NOMO-1 (cell line): ENCODE data around the gene ELMOD3.
A peak's percentile ranks its signal among the peaks of the same experiment; 100 is the strongest.
"Not testable (repeated sequence)": the region's sequence is repeated elsewhere in the genome, so short reads cannot be mapped to it uniquely, and the experiment has no call there.

Experiments
- DNase-seq, 2 experiments: peaks; one replicate each; lab custom pipeline; 2025; ENCODE audit not compliant: unreplicated experiment in 2 of 2; lab: John Stamatoyannopoulos, UW

The ELMOD3 gene

DNA sequence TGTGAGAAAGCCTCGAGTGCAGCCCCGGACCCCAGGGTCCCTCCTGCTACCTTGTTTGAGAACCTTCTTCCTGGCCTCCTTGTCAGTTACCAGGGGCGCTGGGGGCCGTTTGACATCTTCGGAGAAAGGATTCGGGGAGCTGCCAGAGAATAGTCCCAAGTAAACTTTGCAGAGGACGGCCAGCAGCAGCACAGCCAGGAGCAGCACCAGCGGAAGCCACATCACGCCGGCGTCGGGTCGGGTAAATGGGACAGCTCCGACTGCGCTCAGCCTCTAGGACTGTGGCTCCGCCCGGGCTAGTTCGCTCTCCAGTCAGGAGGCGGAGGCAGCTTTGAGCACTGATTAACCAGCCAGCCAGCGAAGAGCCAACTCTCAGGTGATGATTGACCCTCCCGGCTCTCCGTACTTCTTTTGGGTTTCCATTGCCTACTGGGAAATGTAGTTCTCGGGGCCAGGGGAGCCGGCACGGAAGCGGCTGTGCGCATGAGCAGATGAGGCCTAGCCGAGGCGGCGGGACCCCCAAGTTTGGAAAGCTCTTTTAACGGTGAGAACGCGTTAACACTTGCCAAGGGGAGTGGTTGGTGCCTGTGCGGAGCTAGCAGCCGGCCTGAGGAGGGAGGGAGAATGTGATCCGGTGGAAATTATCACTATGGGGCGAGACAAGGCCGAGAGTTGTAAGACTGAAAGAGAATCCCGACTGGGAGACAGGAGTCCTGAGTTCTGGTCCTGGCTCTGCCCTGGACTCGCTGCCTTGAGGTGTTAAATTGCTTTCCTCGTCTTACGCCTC lies at the start of gene ELMOD3, which contains the start of gene RETSAT:
TSS of gene ELMOD3 (plus strand) at position 484 of the 787 bp plus-strand sequence. CDS start 2,430 bp downstream, outside the sequence.
TSS of gene RETSAT (minus strand) at position 243 of the 787 bp plus-strand sequence. CDS start at position 222, 21 bp downstream.
- DNase-seq = peak; percentile 97 to 99

DNA sequence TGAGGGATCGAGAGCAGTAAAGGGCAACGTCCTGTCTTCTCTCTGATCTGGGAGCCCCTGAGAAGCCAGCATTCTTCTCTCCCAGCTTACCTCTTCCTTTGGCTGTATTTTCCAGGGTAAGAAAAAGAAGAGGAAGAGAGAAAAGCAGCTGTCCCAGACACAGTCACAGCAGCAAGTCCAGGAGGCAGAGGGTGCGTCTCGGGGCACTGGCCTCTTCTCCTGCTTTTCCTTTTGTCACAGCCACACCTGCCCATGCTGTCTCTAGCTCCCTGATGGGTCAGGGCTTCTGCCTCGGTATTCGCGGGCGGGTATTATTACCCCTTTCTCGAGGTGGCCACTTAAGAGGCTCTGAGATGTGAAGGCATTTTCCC lies 47.1 kb upstream of the ELMOD3 start:
- no peak for DNase-seq

DNA sequence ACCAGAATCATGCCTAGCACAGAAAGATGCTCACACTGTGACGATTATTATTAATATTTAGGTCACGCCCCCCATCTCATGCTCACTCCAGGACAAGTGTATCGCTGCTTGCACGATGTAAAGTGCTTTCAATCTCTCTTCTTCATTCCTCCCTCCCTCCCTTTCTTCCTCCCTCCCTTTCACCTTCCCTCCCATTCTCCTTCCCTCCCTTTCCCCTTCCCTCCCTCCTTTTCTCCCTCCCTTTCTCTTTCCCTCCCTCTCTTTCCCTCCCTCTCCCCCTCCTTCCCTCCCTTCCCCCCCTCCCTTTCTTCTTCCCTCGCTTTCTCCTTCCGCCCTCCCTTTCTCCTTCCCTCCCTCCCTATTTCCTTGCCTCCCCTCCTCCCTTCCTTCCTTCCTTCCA lies 46.4 kb upstream of the ELMOD3 start:
- no peak for DNase-seq

DNA sequence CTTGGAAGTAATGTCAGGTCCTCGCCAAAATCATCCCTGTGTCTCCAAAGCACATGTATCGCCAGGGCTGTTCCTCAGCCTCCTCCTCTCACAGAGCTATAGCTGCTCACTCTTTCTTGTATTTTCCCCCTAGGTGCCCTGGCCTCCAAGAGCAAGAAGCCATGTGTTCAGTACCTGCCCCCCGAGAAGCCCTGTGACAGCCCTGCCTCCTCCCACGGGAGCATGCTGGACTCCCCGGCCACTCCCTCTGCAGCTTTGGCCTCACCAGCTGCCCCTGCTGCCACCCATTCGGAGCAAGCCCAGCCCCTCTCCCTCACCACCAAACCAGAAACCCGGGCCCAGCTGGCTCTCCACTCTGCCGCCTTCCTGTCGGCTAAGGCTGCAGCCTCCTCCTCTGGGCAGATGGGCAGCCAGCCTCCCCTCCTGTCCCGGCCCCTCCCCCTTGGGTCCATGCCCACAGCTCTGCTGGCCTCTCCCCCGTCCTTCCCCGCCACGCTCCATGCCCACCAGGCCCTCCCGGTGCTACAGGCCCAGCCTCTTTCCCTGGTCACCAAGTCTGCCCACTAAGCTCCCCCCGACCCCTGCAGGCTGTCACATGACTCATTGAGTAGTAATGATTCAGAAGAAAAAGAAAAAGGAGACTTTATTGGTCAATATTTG lies 45.5 kb upstream of the ELMOD3 start:
- DNase-seq = no peak

DNA sequence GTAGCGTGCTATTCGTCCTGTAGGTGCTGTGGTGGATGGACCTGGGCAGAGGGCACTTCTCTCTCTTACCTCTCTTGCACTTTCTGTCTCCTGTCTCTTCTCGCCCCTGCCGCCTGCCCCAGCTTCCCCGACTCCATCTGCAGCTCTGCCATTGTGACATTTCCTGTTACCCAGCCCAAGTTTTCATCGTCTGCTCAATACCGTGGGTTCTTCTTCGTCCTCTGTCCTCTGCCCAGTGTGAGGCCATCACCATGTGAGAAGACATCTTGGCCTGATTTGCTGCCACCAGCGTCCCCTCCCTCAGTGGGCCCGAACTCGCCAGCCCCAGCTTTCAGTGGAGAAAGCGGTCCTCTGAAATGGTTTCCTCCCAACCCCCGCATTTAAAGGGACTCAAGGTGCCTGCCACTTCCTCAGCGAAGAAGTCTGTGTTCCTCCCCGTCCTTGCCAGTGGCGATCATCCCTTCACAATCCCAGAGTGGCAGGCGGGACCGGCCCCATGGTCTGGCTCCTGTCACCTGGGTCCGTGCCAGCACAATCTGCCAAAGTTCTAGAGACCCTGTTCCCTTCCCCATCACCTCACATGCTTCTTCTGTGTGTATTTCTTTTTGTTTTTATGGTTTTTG lies 44.8 kb upstream of the ELMOD3 start:
- peak; percentile 59 to 65 for DNase-seq

DNA sequence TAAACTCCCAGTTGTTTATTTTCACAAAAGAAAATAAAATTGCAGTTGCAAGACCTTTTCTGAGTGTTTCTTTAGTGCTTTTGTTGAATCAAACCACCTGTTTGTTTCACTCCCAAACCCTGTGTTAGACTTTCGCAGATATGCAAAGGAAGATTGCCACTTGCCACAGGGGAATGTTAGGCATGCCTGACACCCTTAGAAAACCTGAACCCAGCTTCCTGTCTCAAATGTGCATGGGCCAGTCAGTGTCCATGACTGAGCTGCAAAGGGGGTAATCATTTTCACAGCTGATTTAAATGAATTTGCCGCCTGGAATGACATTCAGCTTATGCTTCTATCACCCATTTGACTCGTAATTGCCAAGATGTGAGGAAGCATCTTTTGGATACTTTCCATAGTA lies 44.2 kb upstream of the ELMOD3 start:
- no peak for DNase-seq

DNA sequence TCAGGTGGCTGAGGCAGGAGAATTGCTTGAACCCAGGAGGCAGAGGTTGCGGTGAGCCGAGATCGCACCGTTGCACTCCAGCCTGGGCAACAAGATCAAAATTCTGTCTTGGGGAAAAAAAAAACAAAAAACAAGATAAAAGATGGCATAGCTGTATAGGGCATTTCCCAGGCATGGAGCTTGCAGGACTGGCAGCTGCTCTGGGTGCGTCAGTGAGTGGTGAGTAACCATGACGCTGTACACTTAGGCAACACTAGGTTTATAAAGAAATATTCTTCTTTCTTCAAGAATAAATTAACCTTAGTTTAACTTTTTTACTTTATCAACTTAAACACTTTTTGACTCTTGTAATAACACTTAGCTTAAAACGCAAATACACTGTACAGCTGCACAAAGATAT lies 42.2 kb upstream of the ELMOD3 start:
- no peak for DNase-seq

DNA sequence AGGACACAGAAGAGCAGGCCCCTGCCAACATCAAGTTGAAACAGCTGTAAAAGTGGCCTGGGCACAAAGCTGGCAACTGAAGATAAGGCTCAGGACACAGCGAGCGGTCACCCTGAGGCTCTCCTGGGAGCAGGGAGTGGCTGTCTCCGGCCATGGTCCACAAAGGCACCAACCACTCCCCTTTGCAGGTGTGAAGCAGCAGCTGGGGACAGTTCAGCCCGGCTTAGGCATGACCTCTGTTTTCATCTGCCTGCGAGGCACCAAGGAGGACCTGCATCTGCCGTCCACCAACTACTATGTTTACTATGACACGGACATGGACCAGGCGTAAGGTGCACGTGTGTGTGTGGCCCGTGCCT lies 39.7 kb upstream of the ELMOD3 start:
- no peak for DNase-seq

DNA sequence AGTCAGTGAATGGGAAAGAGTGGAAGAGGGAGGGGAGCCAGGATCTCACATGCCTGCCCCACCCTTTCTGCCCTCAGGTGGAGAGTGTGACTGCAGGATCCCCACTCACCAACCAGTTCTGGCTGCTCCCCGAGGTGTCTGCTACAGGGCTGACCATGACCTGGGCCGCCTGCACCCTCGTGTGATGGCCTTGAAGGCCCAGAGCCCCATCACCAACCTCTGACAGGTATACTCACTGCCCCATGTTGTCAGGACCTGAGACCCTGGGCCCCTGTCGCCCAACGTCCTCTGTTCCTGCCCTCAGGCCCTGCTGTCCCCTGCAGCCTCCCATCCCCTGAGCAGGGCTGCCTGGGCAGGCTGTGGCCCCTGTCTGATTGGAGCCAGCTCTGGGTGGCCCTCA lies 38.6 kb upstream of the ELMOD3 start:
- DNase-seq = not testable (repeated sequence)

DNA sequence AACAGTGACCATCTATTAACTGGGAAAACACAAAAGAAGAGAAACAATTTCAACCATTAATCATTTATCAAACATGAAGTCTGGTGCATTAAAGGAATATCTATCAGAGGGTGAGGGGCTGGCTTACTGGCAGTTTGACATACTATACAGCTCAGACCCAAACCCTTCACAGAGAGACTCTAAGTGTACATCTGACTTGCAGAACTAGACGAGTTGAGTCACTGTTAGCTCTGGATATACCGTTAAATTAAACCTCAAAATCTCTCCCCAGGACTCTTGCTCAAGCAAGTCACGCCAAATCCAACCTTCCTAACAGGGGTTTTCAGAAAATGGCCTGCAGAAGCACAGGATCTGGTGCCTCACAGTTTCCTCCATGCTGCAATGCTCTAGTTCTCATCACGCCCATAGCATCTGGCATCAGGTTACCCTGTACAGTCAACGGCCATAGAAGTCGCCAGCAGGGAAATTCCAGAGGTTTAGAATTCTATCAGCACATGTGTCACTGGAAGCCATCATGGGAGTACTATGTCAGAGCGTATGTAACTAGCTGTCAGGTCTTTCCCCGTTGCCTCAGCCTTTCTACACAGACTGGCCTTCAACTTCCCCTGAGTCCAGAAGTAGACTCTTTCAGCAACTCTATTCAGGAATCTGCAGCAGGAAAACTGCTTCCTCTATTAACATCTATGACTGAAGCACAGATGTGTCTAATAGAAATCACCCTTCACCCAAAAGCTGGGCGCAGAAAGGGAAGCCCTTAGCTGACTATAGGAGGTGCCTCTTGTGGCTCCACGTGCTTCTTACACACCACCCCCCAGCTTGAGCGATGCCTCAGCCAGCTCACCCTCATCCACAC lies 36.1 kb upstream of the ELMOD3 start:
- DNase-seq = no peak

DNA sequence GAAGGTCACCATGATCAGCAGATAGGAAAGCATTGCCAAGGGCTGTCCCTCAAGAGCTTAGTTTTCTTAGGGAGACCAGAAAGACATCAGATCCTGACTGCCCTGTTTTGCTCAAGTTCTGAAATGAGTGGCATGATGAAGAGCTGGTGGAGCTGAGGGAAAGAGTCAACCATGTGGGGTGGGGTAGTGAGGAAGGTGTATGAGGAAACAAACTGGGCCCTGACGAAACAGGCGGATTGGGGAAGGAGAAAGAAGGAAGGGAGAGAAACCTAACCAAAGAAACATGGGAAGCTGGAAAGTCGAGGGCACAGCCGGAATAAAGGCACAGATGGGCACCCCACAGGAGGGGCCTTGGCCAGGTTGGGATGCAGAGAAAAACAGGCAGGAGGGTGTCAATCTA lies 34.8 kb upstream of the ELMOD3 start:
- no peak for DNase-seq

DNA sequence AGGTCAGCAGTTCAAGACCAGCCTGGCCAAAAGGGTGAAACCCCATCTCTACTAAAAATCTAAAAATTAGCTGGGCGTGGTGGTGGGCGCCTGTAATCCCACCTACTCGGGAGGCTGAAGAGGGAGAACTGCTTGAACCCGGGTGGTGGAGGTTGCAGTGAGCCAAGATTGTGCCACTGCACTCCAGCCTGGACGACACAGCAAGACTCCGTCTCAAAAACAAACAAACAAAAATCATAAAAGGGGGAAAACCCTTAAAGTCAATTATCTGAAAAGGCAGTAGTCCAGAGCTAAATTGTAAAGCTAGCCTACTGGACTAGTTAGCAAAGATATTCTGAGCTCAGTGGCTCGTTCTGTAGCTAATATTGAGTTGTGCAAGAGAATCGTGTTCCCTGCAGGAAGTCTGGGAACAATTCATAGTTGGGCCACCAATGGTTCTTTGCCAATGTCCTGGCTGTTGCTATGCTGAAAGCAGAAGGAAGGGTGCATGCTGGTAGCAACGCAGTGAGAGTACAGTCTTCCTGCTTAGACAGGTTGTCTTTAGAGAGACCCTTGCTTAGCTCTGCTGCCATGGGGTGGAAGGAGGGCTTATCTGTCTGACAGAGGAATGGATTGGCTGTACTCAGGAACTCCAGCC lies 31.1 kb upstream of the ELMOD3 start:
- DNase-seq = no peak

DNA sequence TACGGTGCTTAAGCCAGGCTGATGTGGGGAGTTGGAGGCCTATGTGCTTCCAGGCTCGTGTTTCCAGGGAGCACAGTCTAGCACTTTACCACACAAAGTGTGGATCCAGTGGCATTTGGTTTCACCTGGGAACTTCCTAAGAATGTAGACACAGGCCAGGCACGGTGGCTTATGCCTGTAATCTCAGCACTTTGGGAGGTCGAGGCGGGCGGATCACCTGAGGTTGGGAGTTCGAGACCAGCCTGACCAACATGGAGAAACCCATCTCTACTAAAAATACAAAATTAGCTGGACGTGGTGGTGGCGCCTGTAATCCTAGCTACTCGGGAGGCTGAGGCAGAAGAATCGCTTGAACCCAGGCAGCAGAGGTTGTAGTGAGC lies 30.6 kb upstream of the ELMOD3 start:
- DNase-seq = not testable (repeated sequence)

DNA sequence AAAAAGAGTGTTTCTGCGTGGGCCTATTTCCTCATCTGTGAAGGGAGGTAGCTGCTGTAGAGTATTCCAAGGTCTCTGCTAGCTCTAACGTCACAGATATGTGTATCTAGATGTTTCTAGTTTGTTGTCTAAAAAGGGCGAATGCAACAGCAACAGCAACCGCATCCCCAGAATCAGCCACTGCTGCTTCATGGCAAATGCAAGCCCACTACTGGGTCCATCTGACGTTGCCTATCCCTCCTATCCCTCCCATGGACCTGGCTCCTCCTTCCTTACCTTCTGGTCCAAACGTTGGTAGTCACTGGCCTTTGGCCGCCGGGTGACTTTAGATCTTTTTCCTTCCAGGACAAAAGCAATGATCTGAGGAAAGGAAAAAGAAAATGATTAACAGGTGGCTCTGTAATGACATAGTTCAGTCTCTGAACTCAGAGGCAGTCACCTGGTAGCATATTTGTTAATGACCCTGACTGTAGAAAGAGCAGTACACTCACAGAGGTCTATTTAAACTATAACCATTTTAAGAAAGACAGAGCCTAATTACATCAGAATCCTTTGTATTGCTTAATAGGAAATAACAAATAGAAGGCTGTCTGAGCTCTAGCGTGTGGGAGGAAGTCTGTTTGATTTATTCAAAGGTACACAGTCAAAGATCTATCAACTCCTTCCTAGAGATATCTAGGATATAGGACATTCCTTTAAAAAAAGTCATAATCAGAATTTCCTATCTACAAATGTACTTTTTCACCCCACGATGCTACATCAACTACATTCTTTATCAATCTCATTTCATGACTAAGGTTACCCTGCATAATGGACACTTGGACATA lies 29.7 kb upstream of the ELMOD3 start:
- peak; percentile 55 to 81 for DNase-seq

DNA sequence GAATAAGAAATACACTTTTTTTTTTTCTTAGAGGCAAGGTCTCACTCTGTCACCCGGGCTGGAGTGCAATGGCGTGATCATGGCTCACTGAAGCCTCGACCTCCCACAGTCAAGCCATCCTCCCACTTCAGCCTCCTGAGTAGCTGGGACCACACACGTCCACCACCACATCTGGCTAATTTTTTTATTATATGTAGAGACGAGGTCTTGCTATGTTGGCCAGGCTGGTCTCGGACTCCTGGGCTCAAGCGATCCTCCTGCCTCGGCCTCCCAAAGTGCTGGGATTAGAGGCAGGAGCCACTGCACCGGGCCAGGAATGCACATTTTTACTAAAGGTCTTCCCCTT lies 29.1 kb upstream of the ELMOD3 start:
- DNase-seq = no peak

DNA sequence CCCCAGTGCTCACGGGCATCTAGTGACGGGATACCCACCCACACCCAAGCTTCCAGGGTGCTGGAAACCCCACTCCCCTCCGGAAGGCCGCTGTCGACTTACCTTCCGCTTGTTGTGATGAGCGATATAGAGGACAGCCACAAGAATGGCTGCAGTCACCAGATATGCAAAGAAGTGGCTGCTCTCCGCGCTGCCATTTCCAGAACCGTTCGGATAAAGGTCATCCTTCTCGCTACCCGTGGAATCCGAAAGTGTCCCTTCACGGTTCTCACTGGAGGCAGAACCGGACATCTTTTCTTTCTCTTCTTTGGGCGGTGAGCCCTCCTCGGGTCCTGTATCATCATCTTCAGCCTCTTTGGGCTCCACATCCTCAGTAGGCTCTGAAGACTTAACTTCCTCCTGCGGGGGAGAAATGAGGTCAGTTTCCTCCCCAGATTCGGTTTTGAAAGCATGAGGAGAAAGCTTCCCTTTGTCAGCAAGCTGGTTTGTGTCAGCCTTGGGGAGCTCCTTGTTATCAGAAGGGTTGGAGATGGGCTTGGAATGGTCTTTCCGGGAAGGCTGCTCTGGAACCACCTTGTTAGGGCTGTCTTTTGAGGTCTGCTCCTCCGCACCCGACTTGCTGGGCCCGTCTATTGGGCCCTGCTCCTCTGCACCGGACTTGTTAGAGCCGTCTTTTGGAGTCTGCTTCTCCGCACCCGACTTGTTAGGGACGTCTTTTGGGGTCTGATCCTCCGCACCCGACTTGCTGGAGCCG lies 28.0 kb upstream of the ELMOD3 start:
- peak; percentile 64 to 86 for DNase-seq

DNA sequence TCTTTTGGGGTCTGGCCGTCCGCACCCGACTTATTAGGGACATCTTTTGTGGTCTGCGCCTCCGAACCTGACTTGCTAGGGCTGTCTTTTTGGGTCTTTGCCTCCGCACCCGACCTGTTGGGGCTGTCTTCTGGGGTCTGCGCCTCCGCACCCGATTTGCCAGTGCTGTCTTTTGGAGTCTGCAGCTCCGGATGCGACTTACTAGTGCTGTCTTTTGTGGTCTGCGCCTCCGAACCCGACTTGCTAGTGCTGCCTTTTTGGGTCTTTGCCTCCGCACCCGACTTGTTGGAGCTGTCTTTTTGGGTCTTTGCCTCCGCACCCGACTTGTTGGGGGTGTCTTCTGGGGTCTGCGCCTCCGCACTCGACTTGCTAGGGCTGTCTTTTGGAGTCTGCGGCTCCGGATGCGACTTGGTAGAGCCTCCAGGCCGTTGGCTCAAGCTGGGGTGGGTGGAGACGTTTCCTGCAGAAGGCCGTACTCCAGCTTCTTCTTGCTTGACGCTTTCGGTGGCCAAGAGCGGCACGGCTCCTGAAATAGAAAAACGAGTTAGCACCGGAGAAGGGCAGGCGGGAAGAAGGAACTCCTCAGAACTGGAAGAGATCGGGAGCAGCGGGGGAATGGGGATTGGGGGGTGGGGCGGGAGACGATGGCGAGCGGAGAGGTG lies 27.3 kb upstream of the ELMOD3 start:
- peak; percentile 5 to 25 for DNase-seq

DNA sequence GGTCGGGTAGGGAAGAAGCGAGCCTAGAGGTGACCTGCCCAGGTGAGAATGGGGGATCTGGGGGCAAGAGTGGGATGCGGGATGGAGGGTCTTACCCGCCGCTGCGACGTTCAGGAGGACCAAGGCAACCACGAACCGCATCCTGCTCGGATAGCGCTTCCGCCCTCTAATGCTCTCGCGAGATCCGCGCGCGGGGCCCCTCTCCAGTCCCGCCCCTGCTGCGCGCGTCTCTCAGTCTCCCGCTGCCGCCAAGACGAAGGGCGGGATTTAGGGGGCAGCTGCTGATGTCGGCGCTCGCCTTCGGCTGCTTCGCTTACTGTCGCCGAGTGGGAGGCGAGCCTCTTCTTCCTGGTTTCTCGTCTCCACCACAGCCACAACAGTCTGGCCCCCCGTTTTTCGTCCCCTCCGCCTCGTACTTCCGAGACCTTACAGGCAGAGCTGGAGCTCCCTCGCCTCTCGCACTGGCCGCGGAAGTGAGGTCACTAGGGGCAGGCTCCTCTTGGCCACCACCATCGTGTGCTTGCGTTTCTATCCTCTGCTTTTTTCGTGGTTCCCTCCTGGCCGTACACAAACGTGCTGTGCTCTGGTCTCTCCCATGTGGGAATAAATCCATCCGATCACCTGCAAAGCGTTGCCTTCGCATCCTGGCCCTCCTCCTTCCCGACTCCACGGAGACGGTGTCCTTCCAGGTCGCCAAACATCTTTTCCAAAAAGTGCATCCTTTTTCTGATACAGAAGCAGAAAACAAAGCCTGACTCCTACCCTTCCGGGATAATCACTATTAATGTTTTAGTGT lies 26.5 kb upstream of the ELMOD3 start, which contains the start of gene TGOLN2:
TSS of gene TGOLN2 (minus strand) at position 168 of the 796 bp plus-strand sequence. CDS start at position 141, 27 bp downstream.
- DNase-seq = peak; percentile 93
